Activated CD4-positive, alpha-beta T cell treated with anti-CD3 and anti-CD28 coated beads, Interleukin-2, amount 10 ng/mL, durations not matched to agents 7 days and 5 days (primary cell): Measurements from ENCODE around the gene NCAPH2. TPM values are rescaled to one million over a fixed set of nuclear protein-coding genes. Genes with fewer than 3 reads are reported as not detected.
"Not testable (repeated sequence)": the region's sequence is repeated elsewhere in the genome, so short reads cannot be mapped to it uniquely, and the experiment has no call there.

Source experiments
- CTCF ChIA-PET: fragments of 350-600 bp; sonication (Branson Sonifier 250); formaldehyde crosslinking; loops from one replicate; lab custom pipeline; 2021; ENCODE audit warnings: antibody characterized with exemption; lab: Charles Lee
- POLR2A ChIA-PET: fragments of 350-600 bp; sonication (Branson Sonifier 250); formaldehyde crosslinking; loops from one replicate; lab custom pipeline; 2021; ENCODE audit warnings: antibody characterized with exemption; lab: Charles Lee
- DNase-seq: peaks from one replicate; pipeline ENCODE4 v3.0.0-alpha.2; 2020
- H3K27ac Mint-ChIP-seq: one replicate; pipeline ENCODE4 v1.8.0; 2021; ENCODE audit warnings: mild to moderate bottlenecking, moderate library complexity, mixed read lengths
- H3K27me3 Mint-ChIP-seq: one replicate; pipeline ENCODE4 v1.8.0; 2021; ENCODE audit warnings: mixed read lengths
- H3K36me3 Mint-ChIP-seq: one replicate; pipeline ENCODE4 v1.8.0; 2021; ENCODE audit warnings: low read depth, mixed read lengths
- H3K4me1 Mint-ChIP-seq: one replicate; pipeline ENCODE4 v1.8.0; 2021; ENCODE audit warnings: mixed read lengths
- H3K4me3 Mint-ChIP-seq: one replicate; pipeline ENCODE4 v1.8.0; 2021; ENCODE audit warnings: mild to moderate bottlenecking, moderate library complexity, mixed read lengths
- H3K9me3 Mint-ChIP-seq: one replicate; pipeline ENCODE4 v1.8.0; 2021; ENCODE audit warnings: mixed read lengths
- total RNA-seq, 2 experiments: library from RNA; stranded (reverse); gene quantifications; one replicate each; pipeline ENCODE4 v1.2.3, GENCODE V29; 2021

NCAPH2 gene
- total RNA-seq, 2 experiments from 2014 or later, result 110 to 133 TPM

DNA sequence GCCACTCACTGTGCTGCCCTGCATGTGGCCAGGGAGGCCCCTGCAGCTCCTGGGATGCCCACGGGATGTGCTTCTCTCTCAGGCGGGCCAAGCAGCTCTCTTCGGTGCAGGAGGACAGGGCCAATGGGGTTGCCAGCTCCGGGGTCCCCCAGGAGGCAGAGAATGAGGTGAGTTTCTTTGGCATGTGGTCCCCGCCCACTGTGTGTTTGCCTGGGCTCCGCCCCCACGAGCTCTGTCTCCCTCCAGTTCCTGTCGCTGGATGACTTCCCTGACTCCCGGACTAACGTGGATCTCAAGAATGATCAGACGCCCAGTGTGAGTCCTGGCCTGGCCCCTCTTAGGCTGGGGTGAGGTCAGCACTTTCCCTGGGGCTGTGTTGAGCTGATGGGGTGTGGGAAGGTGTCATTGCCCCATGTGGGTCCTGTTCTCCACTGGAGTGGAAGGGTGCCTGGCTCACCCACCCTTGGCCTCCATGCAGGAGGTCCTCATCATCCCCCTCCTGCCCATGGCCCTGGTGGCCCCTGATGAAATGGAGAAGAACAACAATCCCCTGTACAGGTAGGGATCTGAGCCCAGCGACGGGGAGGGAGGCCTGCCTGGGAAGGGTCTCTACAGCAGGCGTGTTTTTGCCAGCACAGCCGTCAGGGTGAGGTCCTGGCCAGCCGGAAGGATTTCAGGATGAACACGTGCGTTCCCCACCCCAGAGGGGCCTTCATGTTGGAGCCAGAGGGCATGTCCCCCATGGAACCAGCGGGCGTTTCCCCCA lies 9.7 kb downstream of the NCAPH2 start:
- peaks cover 21% of the 10 kb centered on the region for H3K4me1 Mint-ChIP-seq
- no peaks in the 10 kb centered on the region for H3K9me3 Mint-ChIP-seq
- no peak overlapping the region for H3K4me3 Mint-ChIP-seq
- CTCF ChIA-PET, result interaction anchor here (0.5 to 4.6 kb wide), 3 partner anchors 7 to 287 kb away, joined by 3 to 33 read pairs (median 3); partner anchors contain the start of gene SCO2
- peaks cover 36% of the 10 kb centered on the region for H3K36me3 Mint-ChIP-seq
- POLR2A ChIA-PET, result no interaction called here
- H3K27me3 Mint-ChIP-seq, result no peaks in the 10 kb centered on the region
- DNase-seq, result no peak
- H3K27ac Mint-ChIP-seq, result no peak overlapping the region

DNA sequence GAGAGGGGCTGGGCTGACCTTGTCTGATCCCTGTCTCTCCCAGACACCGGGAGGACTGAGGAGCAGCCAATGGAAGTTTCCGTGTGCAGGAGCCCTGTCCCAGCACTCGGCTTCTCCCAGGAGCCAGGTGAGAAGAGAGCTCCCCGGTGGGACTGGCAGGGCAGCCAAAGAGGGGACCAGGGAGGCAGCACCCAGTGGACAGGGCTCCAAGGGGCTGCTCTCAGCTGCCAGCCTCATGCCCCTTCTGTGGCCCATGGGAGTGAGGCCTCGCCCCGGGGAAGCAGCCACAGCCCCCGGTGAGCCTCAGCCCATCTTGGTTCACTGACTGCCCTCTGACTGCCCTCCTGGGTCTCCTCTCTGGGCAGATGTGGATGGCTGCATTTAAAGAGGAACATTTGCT lies 10.6 kb downstream of the NCAPH2 start:
- POLR2A ChIA-PET, result no interaction called here
- Mint-ChIP-seq H3K9me3 (no peaks in the 10 kb centered on the region), H3K36me3 (peaks cover 41% of the 10 kb centered on the region), H3K27ac (no peak overlapping the region), H3K4me3 (no peak overlapping the region), H3K4me1 (peaks cover 22% of the 10 kb centered on the region), H3K27me3 (no peaks in the 10 kb centered on the region)
- DNase-seq, result no peak
- CTCF ChIA-PET, result no interaction called here

DNA sequence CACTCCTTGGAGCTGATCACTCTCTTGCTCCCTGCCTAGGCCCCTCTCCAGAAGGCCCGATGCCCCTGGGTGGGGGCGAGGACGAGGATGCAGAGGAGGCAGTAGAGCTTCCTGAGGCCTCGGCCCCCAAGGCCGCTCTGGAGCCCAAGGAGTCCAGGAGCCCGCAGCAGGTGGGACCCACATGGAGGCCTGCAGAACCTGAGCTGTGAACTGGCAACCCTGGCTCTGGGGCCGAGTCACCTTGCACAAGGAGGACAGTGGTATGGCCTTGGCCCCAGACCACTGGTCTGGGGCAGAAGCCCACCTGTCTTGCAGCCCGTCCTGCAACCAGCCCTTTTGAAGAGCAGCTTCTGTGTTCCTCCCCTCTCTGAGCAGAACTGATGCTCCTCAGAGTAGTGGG lies 11.1 kb downstream of the NCAPH2 start:
- H3K9me3 Mint-ChIP-seq, result no peaks in the 10 kb centered on the region
- CTCF ChIA-PET, result no interaction called here
- peaks cover 18% of the 10 kb centered on the region for H3K4me1 Mint-ChIP-seq
- peaks cover 41% of the 10 kb centered on the region for H3K36me3 Mint-ChIP-seq
- no peaks in the 10 kb centered on the region for H3K27me3 Mint-ChIP-seq
- POLR2A ChIA-PET, result no interaction called here
- H3K4me3 Mint-ChIP-seq, result no peak overlapping the region
- H3K27ac Mint-ChIP-seq, result no peak overlapping the region
- DNase-seq, result no peak

DNA sequence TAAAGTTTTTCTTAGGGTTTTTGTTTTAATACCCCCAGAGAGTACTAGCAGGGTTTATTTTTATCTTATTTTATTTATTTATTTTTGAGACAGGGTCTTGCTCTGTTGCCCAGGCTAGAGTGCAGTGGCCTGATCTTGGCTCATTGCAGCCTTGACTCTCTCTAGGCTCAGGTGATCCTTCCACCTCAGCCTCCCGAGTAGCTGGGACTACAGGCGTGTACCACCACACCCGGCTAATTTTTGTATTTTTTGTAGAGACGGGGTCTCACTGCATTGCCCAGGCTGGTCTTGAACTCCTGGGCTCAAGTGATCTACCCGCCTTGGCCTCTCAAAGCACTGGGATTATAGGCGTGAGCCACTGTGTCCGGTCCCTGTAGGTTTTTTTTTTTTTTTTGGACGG lies 12.2 kb downstream of the NCAPH2 start:
- H3K36me3 Mint-ChIP-seq, result peaks cover 40% of the 10 kb centered on the region
- peaks cover 18% of the 10 kb centered on the region for H3K4me1 Mint-ChIP-seq
- H3K27me3 Mint-ChIP-seq, POLR2A ChIA-PET, H3K27ac Mint-ChIP-seq, H3K4me3 Mint-ChIP-seq, CTCF ChIA-PET, H3K9me3 Mint-ChIP-seq, DNase-seq: not testable (repeated sequence)

DNA sequence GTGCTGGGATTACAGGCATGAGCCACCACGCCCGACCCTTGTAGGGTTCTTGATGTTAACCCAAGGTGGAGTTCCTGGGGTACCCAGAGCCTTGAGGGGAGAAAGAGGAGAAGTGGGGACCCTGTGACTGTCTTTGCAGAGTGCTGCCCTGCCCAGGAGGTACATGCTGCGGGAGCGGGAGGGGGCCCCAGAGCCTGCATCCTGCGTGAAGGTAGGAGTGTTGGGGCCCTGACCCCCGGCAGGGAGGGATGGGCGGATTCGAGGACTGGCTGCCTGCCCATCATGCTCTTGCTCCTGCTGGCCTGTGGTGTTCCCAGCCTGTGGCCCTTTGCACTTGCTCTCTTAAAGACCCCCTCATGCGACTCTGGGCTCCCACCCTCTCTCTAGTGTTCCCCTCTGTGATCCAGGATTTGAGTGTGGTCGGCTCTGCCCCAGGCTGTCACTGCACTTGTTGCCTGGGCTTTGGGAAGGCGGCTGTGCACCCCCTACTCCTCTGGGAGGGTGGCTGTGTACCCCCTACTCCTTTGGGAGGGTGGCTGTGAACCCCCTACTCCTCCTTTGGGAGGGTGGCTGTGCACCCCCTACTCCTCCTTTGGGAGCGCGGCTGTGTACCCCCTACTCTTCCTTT lies 12.9 kb downstream of the NCAPH2 start:
- POLR2A ChIA-PET, result no interaction called here
- peaks cover 13% of the 10 kb centered on the region for H3K4me1 Mint-ChIP-seq
- no peaks in the 10 kb centered on the region for H3K27me3 Mint-ChIP-seq
- H3K9me3 Mint-ChIP-seq, result no peaks in the 10 kb centered on the region
- no peak overlapping the region for H3K27ac Mint-ChIP-seq
- DNase-seq, result no peak
- H3K4me3 Mint-ChIP-seq, result no peak overlapping the region
- CTCF ChIA-PET, result interaction anchor here (1.3 kb wide), 1 partner anchor 44 kb away, joined by 3 read pairs; no protein-coding TSS in a partner anchor
- peaks cover 36% of the 10 kb centered on the region for H3K36me3 Mint-ChIP-seq

DNA sequence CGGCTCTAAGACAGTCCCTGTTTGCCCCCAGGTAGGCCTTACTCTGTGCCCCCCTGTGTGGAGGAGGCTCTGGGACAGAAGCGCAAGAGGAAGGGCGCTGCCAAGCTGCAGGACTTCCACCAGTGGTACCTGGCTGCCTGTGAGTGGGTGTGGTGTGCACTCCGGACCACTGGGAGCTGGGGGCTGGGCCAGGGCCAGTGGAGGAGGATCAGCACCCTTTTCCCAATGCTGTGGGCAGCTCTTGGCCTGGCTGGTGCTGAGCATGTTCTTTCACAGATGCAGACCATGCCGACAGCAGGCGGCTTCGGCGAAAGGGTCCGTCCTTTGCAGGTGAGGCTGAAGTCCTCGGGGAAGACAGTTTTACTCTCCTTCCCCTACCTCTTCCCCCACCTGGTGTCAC lies 13.7 kb downstream of the NCAPH2 start:
- ChIA-PET CTCF (interaction anchor here (1.3 to 5.0 kb wide), 2 partner anchors 13 to 43 kb away, joined by 3 to 41 read pairs; partner anchors contain the start of genes LMF2 and NCAPH2), POLR2A (no interaction called here)
- H3K27ac Mint-ChIP-seq, result no peak overlapping the region
- no peak overlapping the region for H3K4me3 Mint-ChIP-seq
- no peaks in the 10 kb centered on the region for H3K9me3 Mint-ChIP-seq
- DNase-seq, result no peak
- H3K27me3 Mint-ChIP-seq, result no peaks in the 10 kb centered on the region
- H3K36me3 Mint-ChIP-seq, result peaks cover 35% of the 10 kb centered on the region
- H3K4me1 Mint-ChIP-seq, result peaks cover 13% of the 10 kb centered on the region

DNA sequence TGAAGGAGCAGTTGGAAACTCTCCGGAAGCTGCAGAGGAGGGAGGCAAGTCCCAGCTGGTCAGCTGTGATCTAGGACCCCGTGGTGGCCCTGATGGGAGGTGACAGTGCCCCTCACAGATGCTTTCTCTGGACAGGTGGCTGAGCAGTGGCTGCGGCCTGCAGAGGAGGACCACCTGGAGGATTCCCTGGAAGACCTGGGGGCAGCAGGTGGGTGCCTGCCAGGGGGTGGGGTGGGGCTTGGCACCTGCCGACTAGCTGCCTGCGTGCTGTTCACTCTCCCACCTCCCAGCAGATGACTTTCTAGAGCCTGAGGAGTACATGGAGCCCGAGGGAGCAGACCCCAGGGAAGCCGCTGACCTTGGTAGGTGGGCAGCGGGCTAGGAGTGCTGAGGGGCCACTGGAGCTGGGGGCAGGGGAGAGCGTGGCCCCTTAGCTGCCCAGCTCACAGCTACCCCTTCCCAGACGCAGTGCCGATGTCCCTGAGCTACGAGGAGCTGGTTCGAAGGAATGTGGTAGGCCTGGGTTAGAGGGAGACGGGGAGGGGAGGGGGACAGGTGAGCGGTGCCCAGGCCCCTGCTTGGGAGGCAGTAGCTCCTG lies 14.3 kb downstream of the NCAPH2 start:
- Mint-ChIP-seq H3K27ac (no peak overlapping the region), H3K36me3 (peaks cover 38% of the 10 kb centered on the region), H3K4me1 (peaks cover 19% of the 10 kb centered on the region), H3K9me3 (no peaks in the 10 kb centered on the region), H3K27me3 (no peaks in the 10 kb centered on the region), H3K4me3 (no peak overlapping the region)
- DNase-seq, result no peak
- ChIA-PET CTCF (interaction anchor here (0.6 to 5.0 kb wide), 5 partner anchors 13 to 180 kb away, joined by 3 to 41 read pairs (median 3); partner anchors contain the start of genes LMF2, NCAPH2 and SYCE3), POLR2A (no interaction called here)

DNA sequence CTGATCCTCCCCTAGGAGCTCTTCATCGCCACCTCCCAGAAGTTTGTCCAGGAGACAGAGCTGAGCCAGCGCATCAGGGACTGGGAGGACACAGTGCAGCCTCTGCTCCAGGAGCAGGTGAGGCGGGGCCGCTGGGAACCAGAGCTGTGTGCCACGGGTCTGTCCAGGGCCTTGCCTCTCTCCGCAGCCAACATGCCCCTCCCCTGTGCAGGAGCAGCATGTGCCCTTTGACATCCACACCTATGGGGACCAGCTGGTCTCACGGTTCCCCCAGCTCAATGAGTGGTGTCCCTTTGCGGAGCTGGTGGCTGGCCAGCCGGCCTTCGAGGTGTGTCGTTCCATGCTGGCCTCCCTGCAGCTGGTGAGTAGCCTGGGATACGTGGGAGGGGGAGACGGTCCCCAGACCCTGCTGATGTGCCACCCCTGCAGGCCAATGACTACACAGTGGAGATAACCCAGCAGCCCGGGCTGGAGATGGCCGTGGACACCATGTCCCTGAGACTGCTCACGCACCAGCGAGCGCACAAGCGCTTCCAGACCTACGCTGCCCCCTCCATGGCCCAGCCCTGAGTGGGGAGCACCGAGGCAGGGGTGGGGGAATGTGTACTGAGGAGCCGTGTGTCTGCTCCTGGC lies 14.9 kb downstream of the NCAPH2 start:
- H3K9me3 Mint-ChIP-seq, result no peaks in the 10 kb centered on the region
- H3K27me3 Mint-ChIP-seq, result no peaks in the 10 kb centered on the region
- ChIA-PET POLR2A (no interaction called here), CTCF (interaction anchor here (0.6 to 5.0 kb wide), 4 partner anchors 14 to 181 kb away, joined by 3 to 41 read pairs (median 3); partner anchors contain the start of genes LMF2, NCAPH2 and SYCE3)
- peak overlapping the region; percentile 46 for H3K27ac Mint-ChIP-seq
- H3K4me1 Mint-ChIP-seq, result peaks cover 25% of the 10 kb centered on the region
- DNase-seq, result no peak
- peak overlapping the region; percentile 27 for H3K4me3 Mint-ChIP-seq
- H3K36me3 Mint-ChIP-seq, result peaks cover 40% of the 10 kb centered on the region

DNA sequence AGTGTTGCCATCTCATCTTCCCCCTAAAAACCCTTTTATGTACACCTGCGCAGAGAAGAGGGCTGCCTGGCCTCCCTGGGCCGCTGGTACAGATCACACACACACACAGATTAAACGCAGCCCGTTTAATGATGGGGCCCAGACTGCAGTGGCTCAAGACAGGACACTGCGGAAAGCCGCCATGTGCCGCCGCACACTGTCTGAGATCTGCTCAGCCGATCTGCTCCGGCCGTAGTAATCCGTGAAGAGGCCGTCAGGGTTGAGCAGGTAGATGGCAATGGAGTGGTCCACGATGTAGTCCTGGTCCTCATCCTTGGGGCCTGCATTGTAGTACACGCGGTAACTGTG lies 15.4 kb downstream of the NCAPH2 start:
- ChIA-PET POLR2A (no interaction called here), CTCF (interaction anchor here (3.3 to 5.0 kb wide), 2 partner anchors 14 to 98 kb away, joined by 37 to 41 read pairs; partner anchors contain the start of genes LMF2 and NCAPH2)
- H3K27ac Mint-ChIP-seq, result peak overlapping the region; percentile 46
- no peaks in the 10 kb centered on the region for H3K27me3 Mint-ChIP-seq
- H3K4me3 Mint-ChIP-seq, result peak overlapping the region; percentile 27
- peaks cover 43% of the 10 kb centered on the region for H3K36me3 Mint-ChIP-seq
- no peaks in the 10 kb centered on the region for H3K9me3 Mint-ChIP-seq
- DNase-seq, result no peak
- H3K4me1 Mint-ChIP-seq, result peaks cover 30% of the 10 kb centered on the region

DNA sequence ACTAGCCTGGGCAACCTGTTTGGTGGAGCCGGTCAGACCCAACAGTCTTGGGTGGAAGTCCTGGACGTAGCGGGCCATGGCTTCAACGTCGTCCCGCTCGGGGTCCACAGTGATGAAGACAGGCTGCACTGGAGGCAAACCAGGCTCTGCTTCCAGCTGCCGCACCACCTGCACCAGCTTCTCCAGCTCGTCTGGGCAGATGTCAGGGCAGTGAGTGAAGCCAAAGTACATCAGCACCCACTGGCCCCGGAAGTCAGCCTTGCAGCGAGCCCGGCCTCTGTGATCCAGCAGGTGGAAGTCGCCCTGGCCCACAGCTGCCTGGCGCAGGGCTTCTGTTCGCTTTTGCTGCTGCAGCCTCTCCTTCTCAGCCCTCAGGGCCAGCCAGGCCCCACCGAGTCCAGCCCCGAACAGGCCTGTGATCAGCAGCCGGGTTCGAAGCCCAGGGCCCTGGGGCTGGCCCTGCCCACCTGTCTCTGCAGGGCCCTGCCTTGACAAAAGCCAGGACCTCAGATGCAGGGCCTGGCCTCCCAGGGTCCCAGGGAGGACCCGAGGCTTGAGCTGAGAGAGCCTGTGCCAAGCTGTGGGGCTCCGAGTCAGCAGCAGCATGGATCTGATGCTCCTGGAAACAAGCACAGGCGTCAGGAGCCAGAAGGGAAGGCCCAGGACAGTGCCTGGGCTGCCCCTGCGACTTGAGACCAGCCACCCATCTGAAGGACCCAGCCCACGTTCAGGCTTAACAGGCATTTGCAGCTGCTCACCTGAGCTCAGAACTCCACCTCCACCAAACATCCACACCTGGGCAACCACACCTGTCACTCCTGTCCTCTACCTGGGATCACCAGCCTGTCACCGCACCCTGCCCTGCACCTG lies 16.0 kb downstream of the NCAPH2 start:
- Mint-ChIP-seq H3K36me3 (peaks cover 43% of the 10 kb centered on the region), H3K4me3 (peak overlapping the region; percentile 80), H3K27me3 (no peaks in the 10 kb centered on the region), H3K27ac (peak overlapping the region; percentile 87), H3K9me3 (no peaks in the 10 kb centered on the region), H3K4me1 (peaks cover 36% of the 10 kb centered on the region)
- DNase-seq, result no peak
- CTCF ChIA-PET, result interaction anchor here (1.9 to 5.8 kb wide), 6 partner anchors 8 to 97 kb away, joined by 10 to 74 read pairs (median 39); partner anchors contain the start of genes LMF2, NCAPH2 and SYCE3
- POLR2A ChIA-PET, result interaction anchor here (2.3 kb wide), 1 partner anchor 16 kb away, joined by 29 read pairs; the partner anchor contains the start of genes LMF2 and NCAPH2

DNA sequence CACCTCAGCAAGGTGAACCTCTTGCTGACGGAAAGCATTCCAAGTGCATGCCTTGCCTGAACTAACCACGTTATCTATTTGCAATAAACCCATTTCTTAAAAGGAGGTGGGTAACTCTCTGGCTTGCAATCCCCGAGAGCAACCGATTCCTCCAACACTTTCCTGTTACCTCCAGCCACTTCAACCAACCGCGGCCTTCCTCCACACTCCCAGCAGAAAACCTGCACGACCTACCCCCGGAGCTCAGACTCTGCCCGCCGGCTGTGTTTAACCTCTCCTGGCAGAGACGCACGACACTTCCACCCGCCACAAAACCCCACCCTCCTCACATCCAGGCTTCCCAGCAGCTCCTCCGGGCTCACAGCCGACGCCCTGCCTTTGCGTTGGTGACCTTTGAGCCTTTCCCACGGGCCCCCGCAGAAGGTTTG lies 16.7 kb downstream of the NCAPH2 start:
- CTCF ChIA-PET, result interaction anchor here (0.9 to 5.8 kb wide), 15 partner anchors 9 to 334 kb away, joined by 3 to 74 read pairs (median 10); partner anchors contain the start of genes ARSA, CHKB, KLHDC7B and LMF2
- no peaks in the 10 kb centered on the region for H3K9me3 Mint-ChIP-seq

More for the DNA sequence above, 16.7 kb downstream of the NCAPH2 start:
- POLR2A ChIA-PET, result interaction anchor here (1.3 to 2.3 kb wide), 4 partner anchors 15 to 94 kb away, joined by 5 to 29 read pairs (median 10); partner anchors contain the start of genes LMF2 and NCAPH2
- Mint-ChIP-seq H3K36me3 (peaks cover 40% of the 10 kb centered on the region), H3K4me1 (peaks cover 37% of the 10 kb centered on the region), H3K27me3 (no peaks in the 10 kb centered on the region), H3K27ac (peak overlapping the region; percentile 87), H3K4me3 (peak overlapping the region; percentile 80)
- DNase-seq, result no peak
